Liver (tissue), 3 donors: ENCODE measurements around the gene MALT1.
"Not testable (repeated sequence)": the region's sequence is repeated elsewhere in the genome, so short reads cannot be mapped to it uniquely, and the experiment has no call there.

Source experiments
- EGR1 ChIP-seq, 2 donors: IDR thresholded peaks; 2 replicates each; pipeline ENCODE4 v1.6.1; 2016 to 2018; ENCODE audit warnings: antibody characterized with exemption in 2 of 2, low read depth in 2 of 2
- GABPA ChIP-seq, 2 donors: IDR thresholded peaks in 1 of 2; conservative IDR thresholded peaks in 1 of 2; 2 replicates each; pipeline ENCODE4 v1.6.1; 2016; ENCODE audit warnings: antibody characterized with exemption in 2 of 2, mild to moderate bottlenecking in 1 of 2, moderate library complexity in 1 of 2
- HNF4G ChIP-seq: IDR thresholded peaks from 2 replicates; pipeline ENCODE4 v1.6.1; 2016; ENCODE audit warnings: antibody characterized with exemption
- MAX ChIP-seq: IDR thresholded peaks from 2 replicates; pipeline ENCODE4 v1.6.1; 2016; ENCODE audit warnings: antibody characterized with exemption
- NR2F2 ChIP-seq: IDR thresholded peaks from 2 replicates; pipeline ENCODE4 v1.6.1; 2016; ENCODE audit warnings: antibody characterized with exemption
- YY1 ChIP-seq: IDR thresholded peaks from 2 replicates; pipeline ENCODE4 v1.6.1; 2016; ENCODE audit warnings: antibody characterized with exemption, mild to moderate bottlenecking
- TF ChIP-seq, protein P1 (sequence below): fragments of 150-350 bp; IDR thresholded peaks from 2 replicates; pipeline ENCODE4 v1.5.1; 2017; ENCODE audit warnings: improper control_type of control experiment, low read depth, low read length; ENCODE audit not compliant: missing input control
- TF ChIP-seq, protein P2 (sequence below): IDR thresholded peaks from 2 replicates; pipeline ENCODE4 v1.6.1; 2016; ENCODE audit warnings: antibody characterized with exemption, mild to moderate bottlenecking
- donor health status: healthy.
- donor health status: healthy.

- TF ChIP-seq, protein P1, sequence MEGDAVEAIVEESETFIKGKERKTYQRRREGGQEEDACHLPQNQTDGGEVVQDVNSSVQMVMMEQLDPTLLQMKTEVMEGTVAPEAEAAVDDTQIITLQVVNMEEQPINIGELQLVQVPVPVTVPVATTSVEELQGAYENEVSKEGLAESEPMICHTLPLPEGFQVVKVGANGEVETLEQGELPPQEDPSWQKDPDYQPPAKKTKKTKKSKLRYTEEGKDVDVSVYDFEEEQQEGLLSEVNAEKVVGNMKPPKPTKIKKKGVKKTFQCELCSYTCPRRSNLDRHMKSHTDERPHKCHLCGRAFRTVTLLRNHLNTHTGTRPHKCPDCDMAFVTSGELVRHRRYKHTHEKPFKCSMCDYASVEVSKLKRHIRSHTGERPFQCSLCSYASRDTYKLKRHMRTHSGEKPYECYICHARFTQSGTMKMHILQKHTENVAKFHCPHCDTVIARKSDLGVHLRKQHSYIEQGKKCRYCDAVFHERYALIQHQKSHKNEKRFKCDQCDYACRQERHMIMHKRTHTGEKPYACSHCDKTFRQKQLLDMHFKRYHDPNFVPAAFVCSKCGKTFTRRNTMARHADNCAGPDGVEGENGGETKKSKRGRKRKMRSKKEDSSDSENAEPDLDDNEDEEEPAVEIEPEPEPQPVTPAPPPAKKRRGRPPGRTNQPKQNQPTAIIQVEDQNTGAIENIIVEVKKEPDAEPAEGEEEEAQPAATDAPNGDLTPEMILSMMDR: not testable (repeated sequence)
- not testable (repeated sequence) for TF ChIP-seq YY1; NR2F2; EGR1 (IDR thresholded peaks at IDR 0.05; ENCODE audit: low read depth in 2 of 2); MAX; GABPA (IDR thresholded peaks at IDR 0.05 in 1 of 2, conservative IDR thresholded peaks at IDR 0.05 in 1 of 2); HNF4G
- TF ChIP-seq, protein P2, sequence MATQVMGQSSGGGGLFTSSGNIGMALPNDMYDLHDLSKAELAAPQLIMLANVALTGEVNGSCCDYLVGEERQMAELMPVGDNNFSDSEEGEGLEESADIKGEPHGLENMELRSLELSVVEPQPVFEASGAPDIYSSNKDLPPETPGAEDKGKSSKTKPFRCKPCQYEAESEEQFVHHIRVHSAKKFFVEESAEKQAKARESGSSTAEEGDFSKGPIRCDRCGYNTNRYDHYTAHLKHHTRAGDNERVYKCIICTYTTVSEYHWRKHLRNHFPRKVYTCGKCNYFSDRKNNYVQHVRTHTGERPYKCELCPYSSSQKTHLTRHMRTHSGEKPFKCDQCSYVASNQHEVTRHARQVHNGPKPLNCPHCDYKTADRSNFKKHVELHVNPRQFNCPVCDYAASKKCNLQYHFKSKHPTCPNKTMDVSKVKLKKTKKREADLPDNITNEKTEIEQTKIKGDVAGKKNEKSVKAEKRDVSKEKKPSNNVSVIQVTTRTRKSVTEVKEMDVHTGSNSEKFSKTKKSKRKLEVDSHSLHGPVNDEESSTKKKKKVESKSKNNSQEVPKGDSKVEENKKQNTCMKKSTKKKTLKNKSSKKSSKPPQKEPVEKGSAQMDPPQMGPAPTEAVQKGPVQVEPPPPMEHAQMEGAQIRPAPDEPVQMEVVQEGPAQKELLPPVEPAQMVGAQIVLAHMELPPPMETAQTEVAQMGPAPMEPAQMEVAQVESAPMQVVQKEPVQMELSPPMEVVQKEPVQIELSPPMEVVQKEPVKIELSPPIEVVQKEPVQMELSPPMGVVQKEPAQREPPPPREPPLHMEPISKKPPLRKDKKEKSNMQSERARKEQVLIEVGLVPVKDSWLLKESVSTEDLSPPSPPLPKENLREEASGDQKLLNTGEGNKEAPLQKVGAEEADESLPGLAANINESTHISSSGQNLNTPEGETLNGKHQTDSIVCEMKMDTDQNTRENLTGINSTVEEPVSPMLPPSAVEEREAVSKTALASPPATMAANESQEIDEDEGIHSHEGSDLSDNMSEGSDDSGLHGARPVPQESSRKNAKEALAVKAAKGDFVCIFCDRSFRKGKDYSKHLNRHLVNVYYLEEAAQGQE: not testable (repeated sequence)
These were observed 18.0 kb upstream of the MALT1 start for GRCh38 chr18:58653144-58653722.
